Liver (tissue), 9 donors: ENCODE measurements around the gene CHRNA4. TPM values are rescaled to one million over a fixed set of nuclear protein-coding genes. Genes with fewer than 3 reads are reported as not detected.

ENCODE experiments used
- DNase-seq: peaks from one replicate; pipeline ENCODE4 v3.0.0-alpha.2; 2017; ENCODE audit warnings: low spot score
- H3K27ac ChIP-seq, 2 donors: one replicate each; pipeline ENCODE4 v1.7.0; 2013; ENCODE audit warnings: inconsistent platforms in 2 of 2, low read length in 2 of 2, control low read depth in 1 of 2, low read depth in 1 of 2, mild to moderate bottlenecking in 1 of 2
- H3K27me3 ChIP-seq, 4 donors: one replicate each; pipeline versions ENCODE4 v1.6.1 to v1.7.0; 2013; ENCODE audit warnings: low read length in 3 of 4, inconsistent platforms in 1 of 4, mild to moderate bottlenecking in 1 of 4, moderate library complexity in 1 of 4; ENCODE audit not compliant: control insufficient read depth in 4 of 4, insufficient read depth in 4 of 4
- H3K36me3 ChIP-seq, 4 donors: one replicate each; pipeline versions ENCODE4 v1.6.1 to v1.7.0; 2013; ENCODE audit warnings: low read length in 3 of 4, mild to moderate bottlenecking in 3 of 4, low read depth in 1 of 4, moderate library complexity in 1 of 4; ENCODE audit not compliant: control insufficient read depth in 4 of 4, insufficient read depth in 3 of 4
- H3K4me1 ChIP-seq, 4 donors: one replicate each; pipeline versions ENCODE4 v1.6.1 to v1.7.0; 2013; ENCODE audit warnings: low read length in 3 of 4, mild to moderate bottlenecking in 3 of 4, moderate library complexity in 1 of 4; ENCODE audit not compliant: control insufficient read depth in 4 of 4, insufficient read depth in 4 of 4
- H3K4me3 ChIP-seq, 3 donors: one replicate each; pipeline versions ENCODE4 v1.6.1 to v1.7.0; 2013; ENCODE audit warnings: low read length in 3 of 3, control low read depth in 1 of 3, low read depth in 1 of 3, mild to moderate bottlenecking in 1 of 3
- H3K9ac ChIP-seq, 2 donors: one replicate each; pipeline ENCODE4 v1.7.0; 2013; ENCODE audit warnings: low read length in 2 of 2, mild to moderate bottlenecking in 2 of 2, moderate library complexity in 2 of 2, control low read depth in 1 of 2, low read depth in 1 of 2
- H3K9me3 ChIP-seq, 4 donors: one replicate each; pipeline versions ENCODE4 v1.6.1 to v1.7.0; 2013; ENCODE audit warnings: low read length in 3 of 4; ENCODE audit not compliant: control insufficient read depth in 4 of 4
- ATF3 ChIP-seq: IDR thresholded peaks from 2 replicates; pipeline ENCODE4 v1.6.1; 2016; ENCODE audit warnings: antibody characterized with exemption
- CTCF ChIP-seq: fragments of 150-350 bp; IDR thresholded peaks from 2 replicates; pipeline ENCODE4 v1.5.1; 2017; ENCODE audit warnings: improper control_type of control experiment, low read depth, low read length; ENCODE audit not compliant: missing input control
- FOXA1 ChIP-seq: IDR thresholded peaks from 2 replicates; pipeline ENCODE4 v1.6.1; 2016; ENCODE audit warnings: antibody characterized with exemption
- FOXA2 ChIP-seq: IDR thresholded peaks from 2 replicates; pipeline ENCODE4 v1.6.1; 2016; ENCODE audit warnings: antibody characterized with exemption
- GABPA ChIP-seq, 2 donors: IDR thresholded peaks in 1 of 2; conservative IDR thresholded peaks in 1 of 2; 2 replicates each; pipeline ENCODE4 v1.6.1; 2016; ENCODE audit warnings: antibody characterized with exemption in 2 of 2, mild to moderate bottlenecking in 1 of 2, moderate library complexity in 1 of 2
- HNF4A ChIP-seq, 2 donors: conservative IDR thresholded peaks; 2 replicates each; pipeline ENCODE4 v1.6.1; 2016; ENCODE audit warnings: antibody characterized with exemption in 2 of 2, mild to moderate bottlenecking in 2 of 2
- JUND ChIP-seq, 2 donors: IDR thresholded peaks; 2 replicates each; pipeline ENCODE4 v1.6.1; 2016; ENCODE audit warnings: antibody characterized with exemption in 2 of 2
- MAX ChIP-seq: IDR thresholded peaks from 2 replicates; pipeline ENCODE4 v1.6.1; 2016; ENCODE audit warnings: antibody characterized with exemption
- NR2F2 ChIP-seq: IDR thresholded peaks from 2 replicates; pipeline ENCODE4 v1.6.1; 2016; ENCODE audit warnings: antibody characterized with exemption
- RAD21 ChIP-seq, 2 donors: IDR thresholded peaks; 2 replicates each; pipeline ENCODE4 v1.6.1; 2016; ENCODE audit warnings: antibody characterized with exemption in 2 of 2, mild to moderate bottlenecking in 2 of 2
- RXRA ChIP-seq, 2 donors: IDR thresholded peaks; 2 replicates each; pipeline ENCODE4 v1.6.1; 2017 to 2018; ENCODE audit warnings: antibody characterized with exemption in 2 of 2, mild to moderate bottlenecking in 1 of 2
- SP1 ChIP-seq: IDR thresholded peaks from 2 replicates; pipeline ENCODE4 v1.6.1; 2018; ENCODE audit warnings: antibody characterized with exemption, mild to moderate bottlenecking
- TAF1 ChIP-seq: conservative IDR thresholded peaks from 2 replicates; pipeline ENCODE4 v1.6.1; 2016; ENCODE audit warnings: antibody characterized with exemption, mild to moderate bottlenecking
- YY1 ChIP-seq: IDR thresholded peaks from 2 replicates; pipeline ENCODE4 v1.6.1; 2016; ENCODE audit warnings: antibody characterized with exemption, mild to moderate bottlenecking
- ZBTB33 ChIP-seq: IDR thresholded peaks from 2 replicates; pipeline ENCODE4 v1.6.1; 2016; ENCODE audit warnings: antibody characterized with exemption
- WGBS: extraction: QIAGEN DNeasy Blood & Tissue Kit; methylation state at CpG from one replicate; pipeline ENCODE4 v1.1.7; 2013; 5-methylcytosine and 5-hydroxymethylcytosine counted together
- polyA plus RNA-seq, 2 donors: library from polyadenylated mRNA; stranded (reverse) in 1 of 2; unstranded in 1 of 2; fragments of 200-250 nt in 1 of 2; fragments of >200 nt in 1 of 2; fragmentation: Nextera tagmentation in 1 of 2; extraction: Ambion mirVana in 1 of 2; gene quantifications; one replicate each; pipeline versions ENCODE4 v1.2.1 to v1.2.3, GENCODE V29; 2013 to 2015
- total RNA-seq, 2 donors: library from RNA; depleted of rRNA; stranded (reverse); fragments of >200 nt; gene quantifications; one replicate each; pipeline ENCODE4 v1.2.3, GENCODE V29; 2014
- donor health status: healthy.
- donor health status: healthy.
- donor health status: healthy.
- donor health status: healthy.
- donor health status: healthy.

The CHRNA4 gene
- total and polyA plus RNA-seq, 4 donors = 3.2 to 23.3 (median 6.4) TPM; not detected in 1

GRCh38 chr20:63407928-63408683 is 47.0 kb upstream of the CHRNA4 start:
- Histone ChIP-seq H3K4me3 (no peak overlapping the region), H3K27me3 (peaks cover 0 to 3% (median 0%) of the 10 kb centered on the region in 4 donors), H3K27ac (no peak overlapping the region), H3K4me1 (no peaks in the 10 kb centered on the region), H3K9me3 (no peaks in the 10 kb centered on the region), H3K36me3 (no peaks in the 10 kb centered on the region), H3K9ac (no peak overlapping the region)
- no peak for TF ChIP-seq JUND (IDR thresholded peaks at IDR 0.05)
- no peak for TF ChIP-seq NR2F2
- TF ChIP-seq MAX = no peak
- TF ChIP-seq CTCF = no peak
- no peak for TF ChIP-seq FOXA2
- no peak for TF ChIP-seq TAF1
- no peak for TF ChIP-seq YY1
- TF ChIP-seq HNF4A (conservative IDR thresholded peaks at IDR 0.05) = no peak
- no peak for TF ChIP-seq RAD21 (IDR thresholded peaks at IDR 0.05)
- TF ChIP-seq RXRA (IDR thresholded peaks at IDR 0.05) = no peak
- TF ChIP-seq FOXA1 = no peak
- no peak for TF ChIP-seq ZBTB33
- TF ChIP-seq GABPA (IDR thresholded peaks at IDR 0.05 in 1 of 2, conservative IDR thresholded peaks at IDR 0.05 in 1 of 2) = no peak
- TF ChIP-seq ATF3 = no peak
- no peak for DNase-seq
- WGBS = 88% methylated on average over 27 of the region's 27 CpGs

GRCh38 chr20:63406617-63407245 is 45.6 kb upstream of the CHRNA4 start:
- Histone ChIP-seq H3K4me1 (no peaks in the 10 kb centered on the region), H3K9me3 (no peaks in the 10 kb centered on the region), H3K4me3 (no peak overlapping the region), H3K27ac (no peak overlapping the region), H3K9ac (no peak overlapping the region), H3K36me3 (no peaks in the 10 kb centered on the region), H3K27me3 (peaks cover 0 to 3% (median 0%) of the 10 kb centered on the region in 4 donors)
- 93% methylated on average over 60 of the region's 60 CpGs for WGBS
- DNase-seq = no peak
- no peak for TF ChIP-seq GABPA (IDR thresholded peaks at IDR 0.05 in 1 of 2, conservative IDR thresholded peaks at IDR 0.05 in 1 of 2)
- TF ChIP-seq FOXA2 = no peak
- no peak for TF ChIP-seq SP1
